NB4 (cell line): Measurements from ENCODE around the gene ARL10.

Experiments used
- DNase-seq: peaks from one replicate; pipeline ENCODE4 v3.0.0; 2010; ENCODE audit warnings: low read depth
- H3K4me3 ChIP-seq: one replicate; pipeline ENCODE4 v1.5.1; 2011; ENCODE audit warnings: mild to moderate bottlenecking, low read depth, low read length, moderate library complexity
- CTCF ChIP-seq: IDR thresholded peaks from one replicate; pipeline ENCODE4 v1.5.1; 2012; ENCODE audit warnings: low read depth, low read length
- MAX ChIP-seq: IDR thresholded peaks from 2 replicates; pipeline ENCODE4 v1.6.1; 2011; ENCODE audit warnings: low read depth, low read length
- MYC ChIP-seq: IDR thresholded peaks from 2 replicates; pipeline ENCODE4 v1.6.1; 2011; ENCODE audit warnings: low read depth, low read length
- POLR2A ChIP-seq: IDR thresholded peaks from 2 replicates; pipeline ENCODE4 v1.6.1; 2011; ENCODE audit warnings: mild to moderate bottlenecking; ENCODE audit not compliant: insufficient read length; ENCODE audit errors: extremely low read depth

ARL10 gene

GRCh38 chr5:176365351-176366231 is at the start of gene ARL10:
TSS of gene ARL10 (plus strand) at chr5:176365487. CDS start at chr5:176365564, 77 bp downstream.
- no peak for TF ChIP-seq MAX
- no peak for TF ChIP-seq CTCF
- no peak for TF ChIP-seq MYC
- TF ChIP-seq POLR2A = no peak
- DNase-seq = no peak
- no peak within 1 kb of the TSS for H3K4me3 ChIP-seq

GRCh38 chr5:176317534-176318374 is 47.5 kb upstream of the ARL10 start:
- no peak overlapping the region for H3K4me3 ChIP-seq
- TF ChIP-seq MYC (no peak), CTCF (no peak), MAX (no peak), POLR2A (no peak)
- DNase-seq = no peak

GRCh38 chr5:176319827-176320554 is 45.3 kb upstream of the ARL10 start:
- H3K4me3 ChIP-seq = no peak overlapping the region
- peak; percentile 27 for DNase-seq
- TF ChIP-seq CTCF (peak; percentile 24), MYC (no peak)

GRCh38 chr5:176320577-176320976 is 44.7 kb upstream of the ARL10 start:
- TF ChIP-seq MYC (no peak), MAX (no peak), POLR2A (no peak), CTCF (no peak)

GRCh38 chr5:176334031-176334770 is 31.1 kb upstream of the ARL10 start:
- no peak overlapping the region for H3K4me3 ChIP-seq
- DNase-seq = no peak
- TF ChIP-seq CTCF (no peak), MAX (no peak), POLR2A (no peak), MYC (no peak)

More at GRCh38 chr5:176320577-176320976, 44.7 kb upstream of the ARL10 start:
- no peak for DNase-seq
- no peak overlapping the region for H3K4me3 ChIP-seq
